ENCODE results near the gene ITGB6.

DNA sequence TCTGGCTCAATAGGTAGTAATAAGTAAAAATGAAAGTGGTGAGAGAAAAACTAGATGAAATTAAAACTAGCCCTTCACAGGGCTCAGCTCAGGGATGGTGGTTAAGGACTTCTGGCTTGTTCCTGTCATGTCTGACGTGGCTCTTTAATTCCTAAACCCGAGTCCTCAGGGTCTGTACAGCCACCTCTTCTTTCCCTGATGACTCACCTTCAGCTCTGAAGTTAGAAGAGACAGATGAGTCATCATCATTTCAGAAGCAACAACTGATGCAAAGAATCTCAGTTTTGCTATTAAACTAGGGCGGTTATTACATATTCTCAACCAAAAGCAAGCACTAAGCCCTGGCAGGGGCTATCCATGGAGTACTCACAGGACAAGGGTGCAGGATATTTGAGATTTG is 24.0 kb upstream of the ITGB6 start:
- TF ChIP-seq, protein P1, sequence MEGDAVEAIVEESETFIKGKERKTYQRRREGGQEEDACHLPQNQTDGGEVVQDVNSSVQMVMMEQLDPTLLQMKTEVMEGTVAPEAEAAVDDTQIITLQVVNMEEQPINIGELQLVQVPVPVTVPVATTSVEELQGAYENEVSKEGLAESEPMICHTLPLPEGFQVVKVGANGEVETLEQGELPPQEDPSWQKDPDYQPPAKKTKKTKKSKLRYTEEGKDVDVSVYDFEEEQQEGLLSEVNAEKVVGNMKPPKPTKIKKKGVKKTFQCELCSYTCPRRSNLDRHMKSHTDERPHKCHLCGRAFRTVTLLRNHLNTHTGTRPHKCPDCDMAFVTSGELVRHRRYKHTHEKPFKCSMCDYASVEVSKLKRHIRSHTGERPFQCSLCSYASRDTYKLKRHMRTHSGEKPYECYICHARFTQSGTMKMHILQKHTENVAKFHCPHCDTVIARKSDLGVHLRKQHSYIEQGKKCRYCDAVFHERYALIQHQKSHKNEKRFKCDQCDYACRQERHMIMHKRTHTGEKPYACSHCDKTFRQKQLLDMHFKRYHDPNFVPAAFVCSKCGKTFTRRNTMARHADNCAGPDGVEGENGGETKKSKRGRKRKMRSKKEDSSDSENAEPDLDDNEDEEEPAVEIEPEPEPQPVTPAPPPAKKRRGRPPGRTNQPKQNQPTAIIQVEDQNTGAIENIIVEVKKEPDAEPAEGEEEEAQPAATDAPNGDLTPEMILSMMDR (IDR thresholded peaks at IDR 0.05; ENCODE audit: low read depth, low read length, poor library complexity, severe bottlenecking) = no peak
- TF ChIP-seq EZH2phosphoT487 (IDR thresholded peaks at IDR 0.05; ENCODE audit: borderline replicate concordance, low read length) = no peak

Data from DOHH2 (cell line).